ENCODE results near the gene KIRREL1.

Gene KIRREL1

DNA sequence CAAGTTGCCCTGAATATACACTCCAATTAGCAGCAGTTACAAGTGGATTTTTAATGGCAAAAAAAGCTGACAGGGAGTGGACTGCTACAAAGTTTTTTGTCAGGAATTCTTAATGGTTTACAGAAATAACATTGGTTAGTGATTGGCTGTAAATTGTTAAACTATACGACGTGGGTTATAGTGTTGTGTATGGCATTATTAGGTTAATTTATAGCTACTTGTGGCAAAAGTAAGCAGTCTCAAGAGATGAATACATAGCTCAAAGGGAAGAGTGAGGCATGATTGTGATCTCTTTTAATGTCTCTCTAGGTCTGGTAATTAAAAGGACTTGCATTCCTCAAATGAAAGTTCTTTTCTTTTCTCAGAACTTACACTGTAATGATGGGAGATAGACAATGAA, 111.4 kb downstream of the KIRREL1 start:
- no peak for DNase-seq (ENCODE audit: low spot score)
- TF ChIP-seq, protein P1, sequence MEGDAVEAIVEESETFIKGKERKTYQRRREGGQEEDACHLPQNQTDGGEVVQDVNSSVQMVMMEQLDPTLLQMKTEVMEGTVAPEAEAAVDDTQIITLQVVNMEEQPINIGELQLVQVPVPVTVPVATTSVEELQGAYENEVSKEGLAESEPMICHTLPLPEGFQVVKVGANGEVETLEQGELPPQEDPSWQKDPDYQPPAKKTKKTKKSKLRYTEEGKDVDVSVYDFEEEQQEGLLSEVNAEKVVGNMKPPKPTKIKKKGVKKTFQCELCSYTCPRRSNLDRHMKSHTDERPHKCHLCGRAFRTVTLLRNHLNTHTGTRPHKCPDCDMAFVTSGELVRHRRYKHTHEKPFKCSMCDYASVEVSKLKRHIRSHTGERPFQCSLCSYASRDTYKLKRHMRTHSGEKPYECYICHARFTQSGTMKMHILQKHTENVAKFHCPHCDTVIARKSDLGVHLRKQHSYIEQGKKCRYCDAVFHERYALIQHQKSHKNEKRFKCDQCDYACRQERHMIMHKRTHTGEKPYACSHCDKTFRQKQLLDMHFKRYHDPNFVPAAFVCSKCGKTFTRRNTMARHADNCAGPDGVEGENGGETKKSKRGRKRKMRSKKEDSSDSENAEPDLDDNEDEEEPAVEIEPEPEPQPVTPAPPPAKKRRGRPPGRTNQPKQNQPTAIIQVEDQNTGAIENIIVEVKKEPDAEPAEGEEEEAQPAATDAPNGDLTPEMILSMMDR (IDR thresholded peaks at IDR 0.05; ENCODE audit: borderline replicate concordance, control extremely low read depth, extremely low read depth, insufficient read depth, missing control alignments) = no peak
- in situ Hi-C loops (cut with MboI; ENCODE audit: low sequenced_read_pairs, unreplicated experiment) = no loop called here

- DNase-seq (ENCODE audit: low spot score) = no peak
- in situ Hi-C loops (cut with MboI; ENCODE audit: low sequenced_read_pairs, unreplicated experiment) = no loop called here
- TF ChIP-seq, protein P1 (IDR thresholded peaks at IDR 0.05; ENCODE audit: borderline replicate concordance, control extremely low read depth, extremely low read depth, insufficient read depth, missing control alignments) = no peak
These were observed 112.1 kb downstream of the KIRREL1 start for GRCh38 chr1:158105352-158106095.

DNA sequence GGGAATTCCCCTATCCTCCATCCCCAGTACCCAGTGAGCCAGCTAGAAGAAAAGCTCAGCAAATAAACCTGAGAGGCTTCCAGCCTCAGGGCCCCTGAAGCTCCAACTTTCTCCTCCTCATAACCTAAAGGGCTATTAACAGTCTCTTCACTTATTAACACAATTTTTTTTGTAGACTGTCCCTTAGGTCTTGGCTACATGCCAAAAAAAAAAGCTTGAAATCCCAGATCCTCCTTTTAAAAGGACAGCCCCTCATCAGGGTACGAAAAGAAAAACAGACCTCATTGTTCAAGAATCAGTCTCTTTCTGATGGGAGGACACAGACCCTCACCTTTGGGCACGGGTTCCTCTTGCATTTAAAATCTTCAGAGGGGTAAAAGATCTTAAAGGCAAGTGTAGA, 114.5 kb downstream of the KIRREL1 start:
- DNase-seq (ENCODE audit: low spot score) = no peak
- in situ Hi-C loops (cut with MboI; ENCODE audit: low sequenced_read_pairs, unreplicated experiment) = no loop called here
- TF ChIP-seq, protein P1 (IDR thresholded peaks at IDR 0.05; ENCODE audit: borderline replicate concordance, control extremely low read depth, extremely low read depth, insufficient read depth, missing control alignments) = no peak

- no peak for DNase-seq (ENCODE audit: low spot score)
- TF ChIP-seq, protein P1 (IDR thresholded peaks at IDR 0.05; ENCODE audit: borderline replicate concordance, control extremely low read depth, extremely low read depth, insufficient read depth, missing control alignments) = no peak
- in situ Hi-C loops (cut with MboI; ENCODE audit: low sequenced_read_pairs, unreplicated experiment) = no loop called here
These were observed 119.7 kb downstream of the KIRREL1 start for GRCh38 chr1:158112994-158113758.

- TF ChIP-seq, protein P1 (IDR thresholded peaks at IDR 0.05; ENCODE audit: borderline replicate concordance, control extremely low read depth, extremely low read depth, insufficient read depth, missing control alignments) = no peak
- no peak for DNase-seq (ENCODE audit: low spot score)
- in situ Hi-C loops (cut with MboI; ENCODE audit: low sequenced_read_pairs, unreplicated experiment) = no loop called here
These were observed 120.3 kb downstream of the KIRREL1 start for GRCh38 chr1:158113759-158114127.

DNA sequence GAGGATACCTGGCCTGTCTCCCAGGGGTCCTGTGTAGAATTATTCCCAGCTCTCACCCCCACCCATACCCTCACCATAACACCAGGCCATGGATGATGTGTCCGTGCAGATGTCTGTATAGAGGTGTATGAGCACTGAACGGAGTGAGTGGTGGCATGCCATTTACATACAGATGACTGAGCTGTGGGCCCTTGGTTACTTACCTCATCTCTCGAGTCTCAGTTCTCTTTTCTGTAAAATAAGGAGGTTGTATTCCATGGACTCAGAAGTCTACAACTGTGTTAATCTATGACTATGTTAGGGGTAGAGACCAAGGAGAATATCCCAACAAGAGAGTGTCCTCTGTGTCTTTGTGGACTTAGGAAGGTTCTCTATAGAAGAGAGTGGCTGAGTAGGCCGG, 121.7 kb downstream of the KIRREL1 start:
- TF ChIP-seq, protein P1 (IDR thresholded peaks at IDR 0.05; ENCODE audit: borderline replicate concordance, control extremely low read depth, extremely low read depth, insufficient read depth, missing control alignments) = no peak
- in situ Hi-C loops (cut with MboI; ENCODE audit: low sequenced_read_pairs, unreplicated experiment) = no loop called here
- peak; percentile 60 for DNase-seq (ENCODE audit: low spot score)

Measured in GM13976 (cell line).